Measurements from ENCODE around the gene RIMKLB.

The RIMKLB gene

DNA sequence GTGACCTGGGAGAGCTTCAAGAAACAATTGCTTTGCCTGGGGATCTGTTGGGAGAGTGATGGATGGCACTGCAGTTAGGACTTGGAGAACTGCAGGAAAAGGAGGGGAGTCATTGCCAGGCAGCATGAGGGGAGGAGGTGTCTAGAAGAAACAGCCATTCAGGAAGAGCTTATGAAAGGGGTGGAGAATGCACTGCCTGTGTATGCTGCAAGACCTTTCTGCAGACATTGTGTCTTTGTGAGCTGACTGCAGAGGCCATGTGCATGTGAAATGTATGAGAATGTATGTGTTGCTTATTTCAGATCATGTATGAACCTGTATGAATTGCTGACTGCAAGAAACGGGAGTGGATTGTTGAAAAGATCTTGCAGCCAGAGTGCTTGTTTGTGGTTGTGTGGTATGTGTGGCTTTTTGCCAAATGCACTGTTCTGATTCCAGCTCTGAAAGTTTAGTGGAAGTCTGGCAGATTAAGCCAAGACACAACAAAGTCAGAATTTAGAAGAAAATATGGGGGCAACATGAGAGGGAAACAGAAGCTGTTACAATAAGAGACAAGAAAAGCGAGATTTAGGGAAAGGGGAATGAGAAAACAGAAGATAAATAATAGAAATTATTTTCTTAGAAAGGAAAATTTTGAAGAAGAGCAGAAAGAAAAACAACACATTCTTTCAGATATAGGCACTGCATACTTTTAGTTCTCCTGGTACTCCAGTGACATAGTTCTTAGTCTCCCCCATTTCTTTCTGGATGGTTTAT is 9.8 kb upstream of the RIMKLB start:
- no peak overlapping the region for H3K4me3 ChIP-seq (ENCODE audit: low read depth, low read length)

DNA sequence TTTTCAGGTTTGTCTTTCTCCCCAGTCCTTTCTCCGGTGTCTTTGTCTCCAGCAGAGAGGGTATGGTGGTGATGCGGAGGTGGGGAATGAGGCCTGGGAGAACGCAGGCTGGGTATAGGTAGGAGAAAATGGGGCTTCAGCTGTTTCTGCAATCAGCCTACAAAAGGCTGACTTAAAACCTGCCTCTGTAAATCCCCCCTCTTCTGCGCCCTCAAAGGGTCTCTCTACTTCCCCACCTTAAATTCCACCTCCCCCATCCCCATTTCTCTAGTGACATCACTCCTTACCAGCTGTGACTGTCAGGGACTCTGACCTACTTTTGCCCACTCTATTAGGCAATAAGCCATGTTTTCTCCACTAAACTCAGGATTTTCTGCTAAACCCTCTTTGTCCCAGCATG is 8.1 kb upstream of the RIMKLB start:
- TF ChIP-seq, protein P1, sequence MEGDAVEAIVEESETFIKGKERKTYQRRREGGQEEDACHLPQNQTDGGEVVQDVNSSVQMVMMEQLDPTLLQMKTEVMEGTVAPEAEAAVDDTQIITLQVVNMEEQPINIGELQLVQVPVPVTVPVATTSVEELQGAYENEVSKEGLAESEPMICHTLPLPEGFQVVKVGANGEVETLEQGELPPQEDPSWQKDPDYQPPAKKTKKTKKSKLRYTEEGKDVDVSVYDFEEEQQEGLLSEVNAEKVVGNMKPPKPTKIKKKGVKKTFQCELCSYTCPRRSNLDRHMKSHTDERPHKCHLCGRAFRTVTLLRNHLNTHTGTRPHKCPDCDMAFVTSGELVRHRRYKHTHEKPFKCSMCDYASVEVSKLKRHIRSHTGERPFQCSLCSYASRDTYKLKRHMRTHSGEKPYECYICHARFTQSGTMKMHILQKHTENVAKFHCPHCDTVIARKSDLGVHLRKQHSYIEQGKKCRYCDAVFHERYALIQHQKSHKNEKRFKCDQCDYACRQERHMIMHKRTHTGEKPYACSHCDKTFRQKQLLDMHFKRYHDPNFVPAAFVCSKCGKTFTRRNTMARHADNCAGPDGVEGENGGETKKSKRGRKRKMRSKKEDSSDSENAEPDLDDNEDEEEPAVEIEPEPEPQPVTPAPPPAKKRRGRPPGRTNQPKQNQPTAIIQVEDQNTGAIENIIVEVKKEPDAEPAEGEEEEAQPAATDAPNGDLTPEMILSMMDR (IDR thresholded peaks at IDR 0.05; ENCODE audit: control insufficient read depth, extremely low read depth, insufficient read depth), result no peak
- DNase-seq (ENCODE audit: low read depth), result no peak
- H3K4me3 ChIP-seq (ENCODE audit: low read depth, low read length), result no peak overlapping the region

More for the DNA sequence above, 9.8 kb upstream of the RIMKLB start:
- peak; percentile 32 for DNase-seq (ENCODE audit: low read depth)
- TF ChIP-seq, protein P1 (IDR thresholded peaks at IDR 0.05; ENCODE audit: control insufficient read depth, extremely low read depth, insufficient read depth), result no peak

DNA sequence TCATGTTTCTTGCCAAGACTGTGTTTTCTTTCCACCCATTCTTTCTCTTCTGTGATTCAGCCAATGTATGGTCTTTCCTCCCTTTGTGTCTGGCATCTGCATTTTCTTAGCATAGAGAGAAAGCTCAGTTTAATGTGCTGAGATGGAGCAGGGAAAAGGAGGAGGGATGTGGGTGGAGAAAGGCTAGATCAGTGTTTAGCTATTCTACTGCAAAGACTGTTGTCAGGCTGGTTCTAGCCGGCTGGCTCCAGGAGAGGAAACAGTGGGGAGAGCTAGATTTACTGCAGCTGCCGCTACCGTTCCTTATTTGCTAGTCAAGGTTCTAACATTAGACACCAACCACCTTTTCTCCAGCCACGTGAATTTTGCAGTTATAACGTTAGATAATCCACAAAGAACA is 5.2 kb upstream of the RIMKLB start:
- TF ChIP-seq, protein P1 (IDR thresholded peaks at IDR 0.05; ENCODE audit: control insufficient read depth, extremely low read depth, insufficient read depth), result no peak
- DNase-seq (ENCODE audit: low read depth), result peak; percentile 14
- H3K4me3 ChIP-seq (ENCODE audit: low read depth, low read length), result no peak overlapping the region

DNA sequence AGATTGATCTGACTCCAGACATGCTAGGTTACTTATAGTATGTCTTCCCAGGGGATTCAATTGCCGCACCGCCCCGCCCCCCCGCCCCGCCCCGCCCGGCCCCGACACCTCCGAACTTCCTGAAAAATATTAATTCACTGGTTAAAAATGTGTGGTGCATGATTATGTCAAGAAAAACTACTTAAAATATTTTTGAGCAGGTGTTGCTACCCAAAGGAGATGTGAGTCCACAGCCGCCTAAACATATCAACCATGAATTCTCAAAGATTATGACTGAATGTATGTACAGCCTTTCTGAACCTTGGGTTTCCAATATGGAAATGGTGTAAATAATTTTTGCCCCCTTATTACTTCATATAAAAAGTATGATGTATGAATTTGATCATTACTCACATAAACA is 2.7 kb upstream of the RIMKLB start:
- H3K4me3 ChIP-seq (ENCODE audit: low read depth, low read length), result no peak overlapping the region
- DNase-seq (ENCODE audit: low read depth), result no peak
- TF ChIP-seq, protein P1 (IDR thresholded peaks at IDR 0.05; ENCODE audit: control insufficient read depth, extremely low read depth, insufficient read depth), result no peak

DNA sequence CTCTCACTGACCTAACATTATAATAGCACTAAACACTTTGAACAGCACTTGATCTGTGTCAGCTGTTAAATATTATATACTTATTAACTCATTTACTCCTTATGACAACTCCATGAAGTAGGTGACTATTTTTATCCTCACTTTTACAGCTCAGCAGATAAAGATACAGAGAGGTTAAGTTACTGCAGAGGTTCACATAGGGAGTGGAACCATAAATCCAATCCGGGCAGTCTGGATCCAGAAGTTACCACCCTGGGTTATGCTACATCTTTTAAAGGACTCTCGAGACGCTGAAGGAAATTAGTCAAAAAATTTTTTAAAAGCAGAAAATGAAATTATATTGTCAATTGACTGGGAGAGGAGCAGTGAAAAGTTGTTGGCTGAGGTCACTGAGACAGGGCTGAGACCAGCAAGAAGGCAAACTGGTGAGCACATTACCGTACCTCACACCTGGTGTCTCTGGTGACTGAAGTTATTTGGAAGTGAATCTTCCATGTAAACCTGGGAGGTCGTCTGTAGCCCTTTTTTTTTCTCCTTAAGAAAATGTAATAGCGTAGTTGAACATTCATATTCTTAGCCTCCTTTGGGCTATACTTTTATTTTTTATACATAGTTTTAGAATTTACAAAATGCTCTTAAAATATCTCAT is 1.2 kb upstream of the RIMKLB start:
- TF ChIP-seq, protein P1 (IDR thresholded peaks at IDR 0.05; ENCODE audit: control insufficient read depth, extremely low read depth, insufficient read depth), result no peak
- H3K4me3 ChIP-seq (ENCODE audit: low read depth, low read length), result peak overlapping the region; percentile 56; the same call in 1 of the 2 replicates
- no peak for DNase-seq (ENCODE audit: low read depth)

DNA sequence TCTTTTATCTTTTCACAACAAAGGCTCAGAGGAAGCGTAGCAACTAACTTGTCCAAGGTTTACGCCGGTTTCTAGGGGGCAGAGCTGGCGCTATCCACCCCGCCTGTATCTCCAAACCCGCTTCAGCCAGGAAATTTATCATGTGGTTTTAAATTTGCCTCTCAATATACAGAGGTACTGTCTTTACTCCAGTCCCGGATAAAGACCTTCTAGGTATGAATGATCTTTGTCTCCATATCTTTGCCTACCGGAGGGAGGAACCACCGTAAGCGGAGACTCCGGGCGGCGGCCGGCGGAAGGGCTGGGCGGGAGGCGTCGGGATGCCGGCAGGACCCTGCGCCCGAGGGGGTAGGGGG is 693 bp upstream of the RIMKLB start:
- peak overlapping the region; percentile 56 for H3K4me3 ChIP-seq (ENCODE audit: low read depth, low read length)
- TF ChIP-seq, protein P1 (IDR thresholded peaks at IDR 0.05; ENCODE audit: control insufficient read depth, extremely low read depth, insufficient read depth), result no peak
- no peak for DNase-seq (ENCODE audit: low read depth)

All from LNCaP clone FGC (cell line).